Neural cell (in vitro differentiated cells): ENCODE data around the gene RPA3. TPM values are rescaled to one million over a fixed set of nuclear protein-coding genes. Genes with fewer than 3 reads are reported as not detected.

Source experiments
- H2AFZ ChIP-seq: fragments of 200-600, 300-800 bp; sonication (generic), shearing (Covaris generic); 2 replicates; pipeline ENCODE4 v1.6.0; 2014; ENCODE audit warnings: low read depth, mild to moderate bottlenecking, antibody characterized with exemption, low read length, moderate library complexity
- H3F3A ChIP-seq: fragments of 200-600 bp; shearing (Covaris generic); 2 replicates; pipeline ENCODE4 v1.6.1; 2016; ENCODE audit warnings: mild to moderate bottlenecking, moderate library complexity, mixed read lengths, antibody characterized with exemption, low read length; ENCODE audit not compliant: insufficient read depth, poor library complexity, severe bottlenecking
- H3K27ac ChIP-seq: fragments of 200-600, 300-800 bp; sonication (generic), shearing (Covaris generic); 2 replicates; pipeline ENCODE4 v1.5.1; 2014; ENCODE audit warnings: mild to moderate bottlenecking, low read length, moderate library complexity
- H3K27me3 ChIP-seq: fragments of 300-800, 200-600 bp; sonication (generic), shearing (Covaris generic); 2 replicates; pipeline ENCODE4 v1.6.0; 2014; ENCODE audit warnings: mild to moderate bottlenecking, low read depth, low read length, moderate library complexity; ENCODE audit not compliant: insufficient read depth
- H3K36me3 ChIP-seq: fragments of 300-800, 200-600 bp; sonication (generic), shearing (Covaris generic); 2 replicates; pipeline ENCODE4 v1.5.1; 2014; ENCODE audit warnings: mild to moderate bottlenecking, antibody characterized with exemption, low read length, moderate library complexity; ENCODE audit not compliant: insufficient read depth
- H3K4me2 ChIP-seq: fragments of 300-800, 200-600 bp; sonication (generic), shearing (Covaris generic); 2 replicates; pipeline ENCODE4 v1.6.0; 2014; ENCODE audit warnings: mild to moderate bottlenecking, low read length
- H3K4me3 ChIP-seq: fragments of 300-800, 200-600 bp; sonication (generic), shearing (Covaris generic); 2 replicates; pipeline ENCODE4 v1.5.1; 2014; ENCODE audit warnings: mild to moderate bottlenecking, low read length, moderate library complexity
- H3K79me2 ChIP-seq: fragments of 200-600 bp; shearing (Covaris generic); replicated peaks from 2 replicates; pipeline ENCODE4 v1.6.0; 2014; ENCODE audit warnings: mild to moderate bottlenecking, low read length, moderate library complexity; ENCODE audit not compliant: insufficient read depth
- H3K9ac ChIP-seq: fragments of 300-800, 200-600 bp; sonication (generic), shearing (Covaris generic); 2 replicates; pipeline ENCODE4 v1.6.1; 2016; ENCODE audit warnings: mild to moderate bottlenecking, low read length, mixed read lengths
- H3K9me2 ChIP-seq: fragments of 200-600 bp; shearing (Covaris generic); 2 replicates; pipeline ENCODE4 v1.6.1; 2016; ENCODE audit warnings: mild to moderate bottlenecking, low read length, mixed read lengths; ENCODE audit not compliant: insufficient read depth
- H3K9me3 ChIP-seq: fragments of 200-600, 300-800 bp; sonication (generic), shearing (Covaris generic); 2 replicates; pipeline ENCODE4 v1.6.1; 2016; ENCODE audit warnings: mild to moderate bottlenecking, mixed run types, low read length, moderate library complexity, mixed read lengths
- H4K20me1 ChIP-seq: fragments of 200-600 bp; shearing (Covaris generic); 2 replicates; pipeline ENCODE4 v1.6.1; 2016; ENCODE audit warnings: mild to moderate bottlenecking, mixed run types; ENCODE audit not compliant: insufficient read depth
- EP300 ChIP-seq: fragments of 450-650 bp; conservative IDR thresholded peaks from 2 replicates; pipeline ENCODE4 v1.6.1; 2014; ENCODE audit warnings: antibody characterized with exemption, mild to moderate bottlenecking, moderate library complexity; ENCODE audit not compliant: poor library complexity, severe bottlenecking
- EZH2 ChIP-seq: fragments of 200-600, 300-800 bp; shearing (Covaris generic), sonication (generic); IDR thresholded peaks from 2 replicates; pipeline ENCODE4 v1.6.1; 2014; ENCODE audit warnings: antibody characterized with exemption, low read length, borderline replicate concordance, mild to moderate bottlenecking; ENCODE audit not compliant: insufficient read depth, poor library complexity, severe bottlenecking
- MXI1 ChIP-seq: fragments of 450-650 bp; conservative IDR thresholded peaks from 2 replicates; pipeline ENCODE4 v1.6.1; 2014; ENCODE audit warnings: antibody characterized with exemption, mild to moderate bottlenecking; ENCODE audit not compliant: poor library complexity, severe bottlenecking
- POLR2AphosphoS5 ChIP-seq: IDR thresholded peaks from 2 replicates; pipeline ENCODE4 v1.6.1; 2012
- RAD21 ChIP-seq: fragments of 450-650 bp; conservative IDR thresholded peaks from 2 replicates; pipeline ENCODE4 v1.6.1; 2014; ENCODE audit warnings: antibody characterized with exemption, mild to moderate bottlenecking, moderate library complexity
- SMC3 ChIP-seq: fragments of 450-650 bp; conservative IDR thresholded peaks from 2 replicates; pipeline ENCODE4 v1.6.1; 2014; ENCODE audit warnings: antibody characterized with exemption, mild to moderate bottlenecking, moderate library complexity; ENCODE audit not compliant: poor library complexity
- TAF1 ChIP-seq: IDR thresholded peaks from 2 replicates; pipeline ENCODE4 v1.6.1; 2012; ENCODE audit warnings: low read depth
- polyA plus RNA-seq: library from polyadenylated mRNA; depleted of rRNA; stranded (reverse); fragments of >200 nt; gene quantifications from 2 replicates; pipeline ENCODE4 v1.2.3, GENCODE V29; 2014
- TF ChIP-seq, protein P1 (sequence below): IDR thresholded peaks from 2 replicates; pipeline ENCODE4 v1.6.1; 2012; ENCODE audit warnings: borderline replicate concordance
- TF ChIP-seq, protein P2 (sequence below): fragments of 450-650 bp; IDR thresholded peaks from 2 replicates; pipeline ENCODE4 v1.5.1; 2014; ENCODE audit warnings: antibody characterized with exemption, mild to moderate bottlenecking, moderate library complexity; ENCODE audit not compliant: poor library complexity, severe bottlenecking

Gene RPA3
- polyA plus RNA-seq, 1 donor from 2014 or later = 50.1 TPM

DNA sequence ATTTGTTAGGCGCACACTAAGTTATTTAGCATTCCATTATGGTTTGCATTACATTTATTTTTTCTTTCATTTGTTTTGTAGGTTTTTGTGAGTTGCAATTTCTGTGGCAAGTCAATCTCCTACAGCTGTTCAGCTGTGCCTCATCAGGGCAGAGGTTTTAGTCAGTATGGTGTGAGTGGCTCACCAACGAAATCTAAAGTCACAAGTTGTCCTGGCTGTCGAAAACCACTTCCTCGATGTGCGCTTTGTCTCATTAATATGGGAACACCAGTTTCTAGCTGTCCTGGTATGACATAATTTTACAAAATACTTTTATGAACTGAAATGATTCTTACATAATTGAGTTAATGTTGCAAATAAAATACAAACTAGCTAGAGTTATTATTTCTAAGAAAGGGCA lies 122.2 kb downstream of the RPA3 start:
- H3K36me3 ChIP-seq = peaks cover 6% of the 10 kb centered on the region
- TF ChIP-seq EP300 (no peak), TAF1 (no peak), EZH2 (no peak), POLR2AphosphoS5 (no peak), MXI1 (no peak), SMC3 (no peak), RAD21 (no peak)
- TF ChIP-seq, protein P1, sequence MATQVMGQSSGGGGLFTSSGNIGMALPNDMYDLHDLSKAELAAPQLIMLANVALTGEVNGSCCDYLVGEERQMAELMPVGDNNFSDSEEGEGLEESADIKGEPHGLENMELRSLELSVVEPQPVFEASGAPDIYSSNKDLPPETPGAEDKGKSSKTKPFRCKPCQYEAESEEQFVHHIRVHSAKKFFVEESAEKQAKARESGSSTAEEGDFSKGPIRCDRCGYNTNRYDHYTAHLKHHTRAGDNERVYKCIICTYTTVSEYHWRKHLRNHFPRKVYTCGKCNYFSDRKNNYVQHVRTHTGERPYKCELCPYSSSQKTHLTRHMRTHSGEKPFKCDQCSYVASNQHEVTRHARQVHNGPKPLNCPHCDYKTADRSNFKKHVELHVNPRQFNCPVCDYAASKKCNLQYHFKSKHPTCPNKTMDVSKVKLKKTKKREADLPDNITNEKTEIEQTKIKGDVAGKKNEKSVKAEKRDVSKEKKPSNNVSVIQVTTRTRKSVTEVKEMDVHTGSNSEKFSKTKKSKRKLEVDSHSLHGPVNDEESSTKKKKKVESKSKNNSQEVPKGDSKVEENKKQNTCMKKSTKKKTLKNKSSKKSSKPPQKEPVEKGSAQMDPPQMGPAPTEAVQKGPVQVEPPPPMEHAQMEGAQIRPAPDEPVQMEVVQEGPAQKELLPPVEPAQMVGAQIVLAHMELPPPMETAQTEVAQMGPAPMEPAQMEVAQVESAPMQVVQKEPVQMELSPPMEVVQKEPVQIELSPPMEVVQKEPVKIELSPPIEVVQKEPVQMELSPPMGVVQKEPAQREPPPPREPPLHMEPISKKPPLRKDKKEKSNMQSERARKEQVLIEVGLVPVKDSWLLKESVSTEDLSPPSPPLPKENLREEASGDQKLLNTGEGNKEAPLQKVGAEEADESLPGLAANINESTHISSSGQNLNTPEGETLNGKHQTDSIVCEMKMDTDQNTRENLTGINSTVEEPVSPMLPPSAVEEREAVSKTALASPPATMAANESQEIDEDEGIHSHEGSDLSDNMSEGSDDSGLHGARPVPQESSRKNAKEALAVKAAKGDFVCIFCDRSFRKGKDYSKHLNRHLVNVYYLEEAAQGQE = no peak
- TF ChIP-seq, protein P2, sequence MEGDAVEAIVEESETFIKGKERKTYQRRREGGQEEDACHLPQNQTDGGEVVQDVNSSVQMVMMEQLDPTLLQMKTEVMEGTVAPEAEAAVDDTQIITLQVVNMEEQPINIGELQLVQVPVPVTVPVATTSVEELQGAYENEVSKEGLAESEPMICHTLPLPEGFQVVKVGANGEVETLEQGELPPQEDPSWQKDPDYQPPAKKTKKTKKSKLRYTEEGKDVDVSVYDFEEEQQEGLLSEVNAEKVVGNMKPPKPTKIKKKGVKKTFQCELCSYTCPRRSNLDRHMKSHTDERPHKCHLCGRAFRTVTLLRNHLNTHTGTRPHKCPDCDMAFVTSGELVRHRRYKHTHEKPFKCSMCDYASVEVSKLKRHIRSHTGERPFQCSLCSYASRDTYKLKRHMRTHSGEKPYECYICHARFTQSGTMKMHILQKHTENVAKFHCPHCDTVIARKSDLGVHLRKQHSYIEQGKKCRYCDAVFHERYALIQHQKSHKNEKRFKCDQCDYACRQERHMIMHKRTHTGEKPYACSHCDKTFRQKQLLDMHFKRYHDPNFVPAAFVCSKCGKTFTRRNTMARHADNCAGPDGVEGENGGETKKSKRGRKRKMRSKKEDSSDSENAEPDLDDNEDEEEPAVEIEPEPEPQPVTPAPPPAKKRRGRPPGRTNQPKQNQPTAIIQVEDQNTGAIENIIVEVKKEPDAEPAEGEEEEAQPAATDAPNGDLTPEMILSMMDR = no peak
- no peaks in the 10 kb centered on the region for H4K20me1 ChIP-seq
- H3K4me3 ChIP-seq = no peak overlapping the region
- H3K9me2 ChIP-seq = no peaks in the 10 kb centered on the region
- H3K27ac ChIP-seq = no peak overlapping the region
- no peaks in the 10 kb centered on the region for H3K27me3 ChIP-seq
- no peaks in the 10 kb centered on the region for H3F3A ChIP-seq
- no peaks in the 10 kb centered on the region for H3K9me3 ChIP-seq
- no peaks in the 10 kb centered on the region for H3K79me2 ChIP-seq
- H2AFZ ChIP-seq = no peak overlapping the region
- no peak overlapping the region for H3K4me2 ChIP-seq
- no peak overlapping the region for H3K9ac ChIP-seq

DNA sequence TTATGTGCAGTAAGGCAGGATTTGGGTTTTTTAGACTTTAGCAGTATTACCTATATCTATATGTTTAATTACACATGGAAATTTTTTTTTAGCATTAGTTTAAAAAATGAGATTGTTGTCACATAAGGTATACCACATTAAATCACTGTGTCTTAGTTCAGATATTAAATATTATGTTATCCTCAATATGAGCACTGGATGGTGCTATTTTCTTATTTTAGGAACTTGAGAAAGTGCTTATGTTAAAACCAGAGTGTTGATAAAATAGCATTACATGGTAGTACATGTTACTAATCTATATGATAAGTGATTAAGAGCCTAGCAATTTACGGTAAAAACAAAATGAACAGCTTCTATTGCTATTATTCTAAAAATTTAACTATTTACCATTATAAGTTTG lies 123.0 kb downstream of the RPA3 start:
- Histone ChIP-seq H3F3A (no peaks in the 10 kb centered on the region), H3K79me2 (no peaks in the 10 kb centered on the region), H4K20me1 (no peaks in the 10 kb centered on the region), H3K9me2 (no peaks in the 10 kb centered on the region), H3K4me2 (no peak overlapping the region), H3K9me3 (no peaks in the 10 kb centered on the region), H3K27me3 (no peaks in the 10 kb centered on the region), H3K4me3 (no peak overlapping the region), H3K36me3 (peaks cover 6% of the 10 kb centered on the region), H2AFZ (no peak overlapping the region), H3K9ac (no peak overlapping the region), H3K27ac (no peak overlapping the region)
- TF ChIP-seq EP300 (no peak), RAD21 (peak; percentile 83), TAF1 (no peak), EZH2 (no peak), POLR2AphosphoS5 (no peak), SMC3 (peak; percentile 86), MXI1 (no peak)
- TF ChIP-seq, protein P1 = no peak
- TF ChIP-seq, protein P2 = peak; percentile 72
